Fibroblast of skin of right quadriceps (primary cell): ENCODE measurements around the gene CDYL2.
"Not testable (repeated sequence)": the region's sequence is repeated elsewhere in the genome, so short reads cannot be mapped to it uniquely, and the experiment has no call there.

Experiments used
- DNase-seq: peaks from one replicate; pipeline ENCODE4 v3.0.0-alpha.2; 2013

CDYL2 gene

DNA sequence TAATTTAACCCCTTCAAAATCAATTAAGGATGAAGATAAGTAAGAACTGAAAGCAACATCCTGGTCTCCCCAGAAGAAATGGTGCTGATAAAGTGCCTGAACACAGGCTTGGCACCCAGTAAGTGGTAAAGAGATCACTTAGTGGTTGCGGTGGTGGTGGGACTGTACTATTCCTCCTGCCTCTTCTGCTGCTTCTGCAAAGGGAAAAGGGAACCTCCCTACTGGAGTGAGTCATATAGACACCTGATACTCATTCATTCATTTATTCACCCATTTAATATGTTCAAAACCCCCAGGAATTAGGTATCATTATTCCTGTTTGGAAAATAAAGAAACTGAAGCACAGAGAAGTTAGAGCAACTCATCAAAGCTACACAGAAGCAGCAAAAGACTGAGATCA, 60.6 kb downstream of the CDYL2 start:
- DNase-seq = no peak

DNA sequence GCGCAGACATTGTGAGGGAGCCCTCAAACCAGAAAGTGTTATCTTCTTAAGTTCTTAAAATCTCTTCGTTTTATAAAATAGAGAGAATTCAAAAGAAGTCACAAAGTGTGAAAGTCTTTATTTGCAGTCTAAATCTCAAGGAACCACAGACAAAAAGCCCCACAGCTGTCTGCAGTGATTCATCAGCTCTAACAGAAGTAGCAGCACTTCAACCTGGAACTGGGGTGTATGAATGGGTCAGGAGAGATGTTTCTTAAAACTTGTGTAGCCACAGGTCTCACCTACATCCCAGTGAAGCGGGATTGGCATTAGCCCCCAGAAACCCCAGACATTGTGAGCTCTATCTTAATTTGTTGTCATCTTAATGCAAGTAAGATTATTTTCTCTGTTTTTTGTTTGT, 61.1 kb downstream of the CDYL2 start:
- no peak for DNase-seq

DNA sequence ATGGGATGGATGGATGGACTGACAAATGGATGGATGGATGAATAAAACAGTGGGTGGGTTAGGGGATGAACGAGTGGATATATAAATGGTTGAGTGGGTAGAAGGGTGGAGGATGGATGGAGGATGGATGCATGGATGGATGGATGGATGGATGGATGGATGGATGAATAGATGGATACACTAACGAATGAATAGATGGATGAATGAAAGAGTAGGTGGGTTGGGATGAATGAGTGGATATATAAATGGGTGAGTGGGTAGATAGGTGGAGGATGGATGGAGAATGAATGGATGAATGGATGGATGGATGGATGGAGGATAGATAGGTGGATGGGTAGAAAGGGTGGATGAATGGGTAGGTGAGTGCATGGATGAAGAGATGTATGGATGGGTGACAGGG, 62.1 kb downstream of the CDYL2 start:
- DNase-seq = no peak

GRCh38 chr16:80741724-80742123, 62.7 kb downstream of the CDYL2 start:
- DNase-seq = no peak

DNA sequence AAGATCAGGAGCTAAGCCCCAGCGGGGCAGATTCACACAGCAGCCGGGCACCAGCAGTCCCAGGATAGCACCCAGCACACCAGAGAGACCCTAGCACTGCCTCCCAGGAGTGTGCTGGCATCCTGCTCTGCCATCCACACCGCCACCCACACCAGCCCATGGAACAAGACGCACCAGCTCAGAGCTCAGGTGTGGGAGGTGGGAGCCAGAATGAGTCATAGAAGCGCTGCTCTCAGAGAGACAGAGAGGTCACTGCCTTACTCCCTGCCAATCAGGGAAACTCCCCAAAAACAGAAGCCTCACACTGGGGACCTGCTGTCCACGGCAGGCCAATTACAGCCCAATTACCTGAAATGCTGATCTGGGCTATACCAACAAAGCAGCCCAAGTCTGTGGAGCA, 64.9 kb downstream of the CDYL2 start:
- no peak for DNase-seq

DNA sequence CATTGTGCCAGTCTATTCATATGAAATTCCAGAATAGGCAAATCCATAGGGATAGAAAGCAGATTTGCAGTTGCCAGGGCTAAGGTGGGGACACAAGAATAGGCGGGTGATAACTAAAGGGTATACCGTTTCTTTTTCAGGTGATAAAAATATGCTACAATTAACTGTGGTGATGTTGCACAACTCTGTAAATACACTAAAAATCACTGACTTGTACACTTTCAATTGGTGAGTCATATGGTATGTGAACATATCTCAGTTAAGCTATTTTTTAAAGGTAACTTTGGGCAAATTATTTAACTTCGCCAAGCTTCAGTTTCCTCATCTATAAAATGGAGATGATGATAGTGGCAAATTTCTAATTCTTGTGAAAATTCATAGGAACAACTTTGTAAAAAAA, 65.9 kb downstream of the CDYL2 start:
- DNase-seq = no peak

DNA sequence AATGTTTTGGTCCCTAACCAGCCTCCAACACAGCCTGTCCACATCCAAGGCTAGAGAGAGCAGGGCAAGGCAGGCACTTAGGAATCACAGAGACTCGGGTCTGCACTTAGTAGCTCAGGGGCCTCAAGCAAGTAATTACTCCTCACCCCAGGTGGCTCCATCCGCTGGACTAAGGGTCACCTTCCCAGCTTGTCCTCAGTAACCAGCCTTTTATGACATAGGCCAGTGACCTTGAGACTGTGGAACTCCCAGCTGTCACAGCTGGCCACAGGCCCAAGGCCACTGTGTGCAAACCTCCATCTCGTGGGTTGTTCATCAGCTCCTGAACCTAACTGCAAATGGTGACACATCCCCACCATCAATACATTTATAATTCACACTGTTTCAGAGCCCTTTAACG, 68.6 kb downstream of the CDYL2 start:
- no peak for DNase-seq

- peak; percentile 7 for DNase-seq
These were observed 71.0 kb downstream of the CDYL2 start for GRCh38 chr16:80733407-80733806.

GRCh38 chr16:80731915-80732314, 72.5 kb downstream of the CDYL2 start:
- no peak for DNase-seq

DNA sequence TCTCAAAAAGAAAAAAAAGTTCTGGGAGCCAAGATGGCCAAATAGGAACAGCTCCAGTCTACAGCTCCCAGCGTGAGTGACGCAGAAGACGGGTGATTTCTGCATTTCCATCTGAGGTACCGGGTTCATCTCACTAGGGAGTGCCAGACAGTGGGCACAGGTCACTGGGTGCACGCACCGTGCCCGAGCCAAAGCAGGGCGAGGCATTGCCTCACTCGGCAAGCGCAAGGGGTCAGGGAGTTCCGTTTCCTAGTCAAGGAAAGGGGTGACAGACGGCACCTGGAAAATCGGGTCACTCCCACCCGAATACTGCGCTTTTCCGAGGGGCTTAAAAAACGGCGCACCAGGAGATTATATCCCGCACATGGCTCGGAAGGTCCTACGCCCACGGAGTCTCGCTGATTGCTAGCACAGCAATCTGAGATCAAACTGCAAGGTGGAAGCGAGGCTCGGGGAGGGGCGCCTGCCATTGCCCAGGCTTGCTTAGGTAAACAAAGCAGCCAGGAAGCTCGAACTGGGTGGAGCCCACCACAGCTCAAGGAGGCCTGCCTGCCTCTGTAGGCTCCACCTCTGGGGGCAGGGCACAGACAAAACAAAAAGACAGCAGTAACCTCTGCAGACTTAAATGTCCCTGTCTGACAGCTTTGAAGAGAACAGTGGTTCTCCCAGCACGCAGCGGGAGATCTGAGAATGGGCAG, 77.2 kb downstream of the CDYL2 start:
- not testable (repeated sequence) for DNase-seq

- DNase-seq = no peak
These were observed 78.7 kb downstream of the CDYL2 start for GRCh38 chr16:80725566-80726162.

DNA sequence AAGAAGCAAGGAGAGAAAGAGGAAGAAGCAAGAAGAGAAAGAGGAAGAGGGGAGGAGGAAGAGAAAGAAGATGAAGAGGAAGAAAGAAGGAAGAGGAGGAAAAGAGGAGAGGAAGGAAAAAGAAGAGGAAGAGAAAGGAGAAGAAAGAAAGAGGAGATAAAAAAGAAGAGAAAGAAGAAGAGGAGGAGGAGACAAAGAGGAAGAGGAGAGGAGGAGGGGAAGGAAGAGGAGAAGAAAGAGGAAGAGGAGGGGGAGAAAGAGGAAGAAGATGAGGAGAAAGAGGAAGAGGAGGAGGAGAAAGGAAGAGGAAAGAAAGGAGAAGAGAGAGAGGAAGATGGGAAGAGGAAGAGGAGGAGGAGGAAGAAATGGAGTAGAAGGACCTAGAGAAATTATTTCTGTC, 80.4 kb downstream of the CDYL2 start:
- no peak for DNase-seq

GRCh38 chr16:80723091-80723490, 81.3 kb downstream of the CDYL2 start:
- no peak for DNase-seq

DNA sequence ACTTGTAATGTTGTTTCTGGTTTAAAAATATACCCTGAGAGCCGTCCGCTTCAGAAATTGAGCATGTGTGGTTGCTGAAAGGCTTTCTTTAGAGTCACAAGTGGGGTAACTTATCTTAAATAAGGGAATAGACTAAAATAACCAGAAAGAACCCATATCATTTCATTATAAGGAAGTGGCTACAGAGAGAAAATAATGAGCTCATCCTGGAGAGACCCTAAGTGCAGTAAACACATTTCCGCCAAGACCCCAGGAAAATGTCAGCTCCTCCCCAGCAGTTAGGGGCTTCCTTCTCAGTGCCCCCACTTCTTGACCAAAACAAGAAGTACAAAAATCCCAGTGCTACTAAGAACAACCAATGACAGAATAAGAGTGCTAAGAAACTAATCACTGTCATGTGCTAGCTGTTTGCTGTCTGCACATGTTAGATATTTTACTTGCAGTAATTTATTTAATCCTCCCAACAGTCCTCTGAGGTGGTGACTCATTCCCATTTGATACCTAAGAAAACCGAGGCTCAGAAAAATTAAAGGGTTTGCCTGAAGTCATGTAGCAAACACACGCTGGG, 83.5 kb downstream of the CDYL2 start:
- DNase-seq = peak; percentile 42

DNA sequence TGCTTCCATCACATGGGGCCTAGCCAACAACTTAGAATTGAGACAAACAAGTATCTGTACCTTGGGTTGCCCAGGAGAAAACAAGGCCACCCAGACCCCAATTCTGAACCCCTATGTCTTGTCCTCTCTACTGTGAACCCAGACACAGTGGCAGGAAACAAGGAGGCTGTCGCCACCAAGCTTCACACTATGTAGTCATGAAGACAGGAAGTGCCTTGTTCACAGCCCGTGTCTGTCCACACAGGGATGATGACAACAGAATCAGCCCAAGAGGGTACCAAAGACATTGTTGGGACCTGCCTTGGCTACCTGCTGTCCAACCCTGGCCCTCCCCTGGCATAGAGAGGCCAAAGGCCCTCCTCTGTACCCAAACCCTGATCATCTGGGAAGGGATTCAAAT, 84.8 kb downstream of the CDYL2 start:
- DNase-seq = no peak

DNA sequence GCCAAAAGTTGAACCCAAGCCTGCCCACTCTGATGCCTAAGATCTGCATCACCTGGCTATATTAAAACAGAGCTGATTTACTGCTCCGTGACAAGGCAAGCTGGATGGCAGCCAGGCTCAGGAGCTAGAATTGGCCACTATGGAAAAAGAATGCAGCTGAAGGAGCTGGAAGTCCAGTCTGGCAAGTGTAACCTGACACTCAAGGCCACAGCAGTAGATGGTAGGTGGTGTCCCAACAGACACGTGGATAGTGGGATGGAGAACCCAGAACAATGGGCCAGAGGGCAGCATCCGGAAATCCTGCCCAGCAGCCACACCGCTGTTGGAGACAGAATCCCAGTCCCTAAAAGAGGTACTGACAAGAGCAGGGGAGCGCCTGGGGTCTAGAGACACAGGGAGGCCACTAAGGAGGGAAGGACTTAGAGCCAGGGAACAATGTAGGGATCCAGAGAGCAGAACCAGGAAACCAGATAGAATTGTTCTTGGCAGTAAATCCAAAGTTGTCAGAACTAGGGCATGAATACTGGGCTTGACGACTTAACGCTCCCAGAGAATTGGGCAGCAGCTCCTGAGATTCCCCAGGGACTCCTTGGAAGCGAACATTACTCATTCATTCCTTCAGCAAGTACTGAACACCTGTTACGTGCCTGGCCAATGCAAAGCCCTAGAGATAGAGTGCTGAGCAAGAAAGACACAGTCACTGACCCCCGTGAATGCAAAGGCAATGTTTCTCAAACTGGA, 85.7 kb downstream of the CDYL2 start:
- DNase-seq = peak; percentile 40

DNA sequence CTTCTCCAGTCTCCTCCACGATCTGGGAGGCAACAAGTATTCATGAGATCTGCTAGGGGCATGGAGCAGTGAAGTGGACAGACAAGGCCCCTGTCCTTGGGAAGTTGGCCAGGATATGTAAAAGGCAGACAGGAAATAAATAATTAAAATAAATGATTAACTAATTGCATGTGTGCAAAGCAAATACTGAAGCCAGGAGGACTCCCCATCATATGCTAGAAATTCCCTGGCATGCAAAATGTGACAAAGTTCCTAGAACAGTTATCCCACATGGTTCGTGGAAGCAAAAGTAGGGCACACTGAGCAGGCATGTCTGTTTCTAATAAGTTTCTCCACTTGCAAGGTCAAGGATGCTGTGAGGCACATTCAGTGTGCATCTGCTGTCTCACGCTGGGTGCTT, 86.8 kb downstream of the CDYL2 start:
- no peak for DNase-seq

DNA sequence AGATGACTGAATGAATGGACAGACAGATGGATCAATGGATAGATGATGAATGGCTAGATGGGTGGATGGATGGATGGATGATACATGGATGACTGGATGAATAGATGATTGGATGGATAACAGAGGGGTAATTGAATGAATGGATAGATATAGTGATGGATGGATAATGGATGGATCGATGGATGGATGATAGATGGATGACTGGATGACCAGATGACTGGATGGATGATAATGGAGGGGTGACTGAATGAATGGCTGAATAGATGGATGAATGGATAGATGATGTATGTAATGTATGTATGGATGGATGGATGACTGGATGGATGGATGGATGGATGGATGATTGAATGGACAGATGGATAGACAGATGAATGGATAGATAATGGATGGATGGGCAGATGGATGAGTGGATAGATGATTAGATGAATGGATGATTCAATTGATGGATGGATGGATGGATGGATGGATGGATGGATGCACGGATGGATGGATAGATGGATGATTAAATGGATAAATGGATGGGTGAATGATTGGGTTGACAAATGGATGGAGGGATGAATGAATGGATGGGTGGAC, 87.7 kb downstream of the CDYL2 start:
- DNase-seq = no peak

DNA sequence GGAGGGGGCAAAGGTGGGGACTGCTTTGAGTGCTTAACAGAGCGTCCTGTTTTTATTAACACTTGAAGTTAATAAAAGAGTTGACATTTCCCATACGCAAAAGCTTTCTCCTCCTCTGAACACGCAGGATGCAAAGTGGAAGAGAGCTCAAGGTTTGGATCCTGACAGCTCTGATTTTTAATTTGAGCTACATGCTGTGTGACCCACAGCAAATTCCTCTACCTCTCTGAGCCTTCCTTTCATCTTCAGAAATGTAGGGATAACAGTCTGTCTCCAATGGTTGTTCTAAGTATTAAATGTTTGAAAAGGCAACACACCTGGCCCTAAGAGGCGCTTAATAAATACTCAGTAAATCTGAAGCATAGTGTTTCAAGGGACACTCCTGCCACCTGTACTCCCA, 93.0 kb downstream of the CDYL2 start:
- no peak for DNase-seq

DNA sequence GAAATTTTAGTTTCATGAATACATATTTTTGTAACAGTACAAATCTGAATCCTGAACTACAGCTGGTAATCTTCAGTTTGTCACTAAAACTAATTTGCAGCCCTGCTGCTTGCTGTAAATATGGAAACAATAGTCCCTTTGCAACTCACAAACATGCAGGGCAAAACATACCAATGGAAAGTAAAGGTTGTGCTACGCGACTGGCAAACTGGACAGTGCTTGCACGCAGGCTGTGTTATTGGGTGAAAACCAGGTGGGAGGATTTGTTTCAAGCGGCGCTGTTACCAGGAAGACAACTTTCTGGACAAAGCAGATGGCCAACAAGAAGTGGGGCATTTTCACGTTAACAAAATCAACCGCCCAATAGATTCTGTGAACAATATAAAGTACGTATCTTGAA, 93.5 kb downstream of the CDYL2 start:
- no peak for DNase-seq

- no peak for DNase-seq
These were observed 95.6 kb downstream of the CDYL2 start for GRCh38 chr16:80708823-80709222.

DNA sequence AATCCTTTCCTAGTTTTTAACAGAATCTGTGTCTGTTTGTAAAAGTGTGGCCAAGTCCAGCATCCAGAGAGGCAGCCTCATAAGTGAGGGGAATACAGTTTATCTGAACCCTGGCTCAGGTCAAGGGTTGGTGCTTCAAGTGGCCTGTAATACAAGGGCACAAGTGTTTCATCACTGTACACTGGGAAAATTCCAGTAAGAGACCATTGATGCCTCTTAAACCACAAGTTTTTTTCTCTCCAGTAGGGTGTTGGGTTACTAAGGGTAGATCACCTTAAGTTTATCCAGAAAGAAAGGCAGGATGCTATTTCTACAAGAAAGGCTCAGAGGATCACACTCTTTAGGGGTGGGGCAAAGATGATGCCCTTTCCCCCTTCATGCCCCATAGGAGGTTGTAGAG, 96.7 kb downstream of the CDYL2 start:
- no peak for DNase-seq

GRCh38 chr16:80705596-80705995, 98.8 kb downstream of the CDYL2 start:
- DNase-seq = no peak
